HepG2 (cell line): ENCODE results near the gene HIVEP2. TPM values are rescaled to one million over a fixed set of nuclear protein-coding genes. Genes with fewer than 3 reads are reported as not detected.

Source experiments
- ATAC-seq: fragments of 200-7000 bp; cut with Tn5 transposase; 3 replicates; pipeline ENCODE4 v1.9.1; 2020; ENCODE audit warnings: mild to moderate bottlenecking, moderate library complexity
- BruUV-seq: library from RNA; stranded (reverse); fragments of 400-500 nt; replicated peaks from 2 replicates; lab custom pipeline; 2021; lab: Mats Ljungman, UMichigan
- CTCF ChIA-PET: fragments of 300-600 bp; formaldehyde crosslinking; extraction: SDS; loops from one replicate; lab custom pipeline; 2021; ENCODE audit warnings: low total read pairs, inconsistent platforms, low intra/inter-chr PET ratio; lab: Yijun Ruan, JAX
- POLR2A ChIA-PET: fragments of 350-600 bp; sonication (Branson Sonifier 250); formaldehyde crosslinking; loops from one replicate; lab custom pipeline; 2020; ENCODE audit warnings: antibody characterized with exemption, inconsistent platforms; lab: Yijun Ruan, JAX
- DNase-seq: peaks from one replicate; pipeline ENCODE4 v3.0.0-alpha.2; 2015; ENCODE audit warnings: low spot score
- FAIRE-seq: peaks from 3 replicates; lab custom pipeline; 2011; peaks lifted over from hg19 to GRCh38; lab: Jason Lieb, UNC
- H2AFZ ChIP-seq: one replicate; pipeline ENCODE4 v1.6.1; 2011; ENCODE audit warnings: low read length, inconsistent platforms
- H3K27ac ChIP-seq: fragments of 300-600 bp; 3 replicates; pipeline ENCODE4 v1.8.0; 2011; ENCODE audit warnings: mixed run types, mild to moderate bottlenecking, mixed read lengths, low read length, inconsistent platforms; ENCODE audit not compliant: insufficient read depth; ENCODE audit errors: extremely low read length
- H3K27me3 ChIP-seq, 2 experiments: fragments of 200-600 bp in 1 of 2; 2 replicates in 1 of 2; 3 replicates in 1 of 2; pipeline versions ENCODE4 v1.6.0 to v1.8.0; 2011; ENCODE audit warnings: low read length in 2 of 2, mild to moderate bottlenecking in 2 of 2, moderate library complexity in 2 of 2, inconsistent platforms in 1 of 2; ENCODE audit not compliant: insufficient read depth in 2 of 2, control insufficient read depth in 1 of 2
- H3K36me3 ChIP-seq, 2 experiments: fragments of 200-600 bp in 1 of 2; replicated peaks in 1 of 2; 2 replicates in 1 of 2; 3 replicates in 1 of 2; pipeline versions ENCODE4 v1.5.1 to v1.8.0; 2011; ENCODE audit warnings: low read length in 2 of 2, inconsistent platforms in 1 of 2; ENCODE audit not compliant: insufficient read depth in 2 of 2, control insufficient read depth in 1 of 2
- H3K4me1 ChIP-seq: 2 replicates; pipeline ENCODE4 v1.5.1; 2012; ENCODE audit warnings: low read length, inconsistent platforms; ENCODE audit not compliant: insufficient read depth
- H3K4me2 ChIP-seq: 2 replicates; pipeline ENCODE4 v1.6.0; 2011; ENCODE audit warnings: low read depth, low read length, inconsistent platforms
- H3K4me3 ChIP-seq, 3 experiments: fragments of 200-600 bp in 1 of 3; sonication (generic), shearing (Covaris generic) in 1 of 3; replicated peaks in 1 of 3; 2 replicates each; pipeline ENCODE4 v1.5.1; 2011 to 2016; ENCODE audit warnings: low read length in 3 of 3, inconsistent platforms in 2 of 3, low read depth in 2 of 3, mild to moderate bottlenecking in 2 of 3, control low read depth in 1 of 3, mixed read lengths in 1 of 3; ENCODE audit not compliant: insufficient read depth in 1 of 3
- H3K79me2 ChIP-seq: one replicate; pipeline ENCODE4 v1.6.1; 2011; ENCODE audit warnings: low read length, inconsistent platforms; ENCODE audit not compliant: insufficient read depth
- H3K9ac ChIP-seq: 2 replicates; pipeline ENCODE4 v1.6.0; 2011; ENCODE audit warnings: mild to moderate bottlenecking, low read depth, low read length, inconsistent platforms; ENCODE audit not compliant: insufficient read depth
- H3K9me3 ChIP-seq: 2 replicates; pipeline ENCODE4 v1.5.1; 2012; ENCODE audit warnings: mild to moderate bottlenecking, low read length
- H4K20me1 ChIP-seq: 2 replicates; pipeline ENCODE4 v1.6.0; 2011; ENCODE audit warnings: inconsistent platforms, mild to moderate bottlenecking, low read length, moderate library complexity; ENCODE audit not compliant: insufficient read depth
- CREB1 ChIP-seq, 2 experiments: fragments of 450-650 bp in 1 of 2; IDR thresholded peaks; 2 replicates each; pipeline ENCODE4 v1.6.1; 2016 to 2017; ENCODE audit warnings: control low read depth in 1 of 2, mild to moderate bottlenecking in 1 of 2, missing compliant biosample characterization in 1 of 2, missing genetic modification characterization in 1 of 2
- ELF3 ChIP-seq: IDR thresholded peaks from 2 replicates; pipeline ENCODE4 v1.6.1; 2016; ENCODE audit warnings: missing genetic modification reagents, missing compliant biosample characterization
- GABPA ChIP-seq, 2 experiments: IDR thresholded peaks; 2 replicates each; pipeline ENCODE4 v1.6.1; 2011 to 2016; ENCODE audit warnings: low read depth in 2 of 2, low read length in 1 of 2, missing biosample characterization in 1 of 2, missing genetic modification characterization in 1 of 2
- ISX ChIP-seq: sonication (generic); formaldehyde crosslinking; conservative IDR thresholded peaks from 2 replicates; pipeline ENCODE4 v1.5.0; 2020; ENCODE audit warnings: missing genetic modification reagents
- NR1H2 ChIP-seq: sonication (generic); formaldehyde crosslinking; IDR thresholded peaks from 2 replicates; pipeline ENCODE4 v1.8.1; 2022; ENCODE audit warnings: low read depth, missing genetic modification reagents, borderline replicate concordance
- RFXAP ChIP-seq: sonication (generic); formaldehyde crosslinking; IDR thresholded peaks from 2 replicates; pipeline ENCODE4 v1.4.0; 2020; ENCODE audit warnings: missing genetic modification reagents, borderline replicate concordance
- RXRA ChIP-seq: sonication (generic); formaldehyde crosslinking; IDR thresholded peaks from 2 replicates; pipeline ENCODE4 v1.5.1; 2020; ENCODE audit warnings: missing genetic modification reagents
- ZC3H13 ChIP-seq: sonication (generic); formaldehyde crosslinking; IDR thresholded peaks from 2 replicates; pipeline ENCODE4 v1.8.1; 2023; ENCODE audit warnings: mild to moderate bottlenecking, missing genetic modification reagents, moderate library complexity
- ZIK1 ChIP-seq: sonication (generic); formaldehyde crosslinking; IDR thresholded peaks from 2 replicates; pipeline ENCODE4 v1.5.0; 2020; ENCODE audit warnings: mild to moderate bottlenecking, low read depth, missing genetic modification reagents, borderline replicate concordance
- ZNF674 ChIP-seq: sonication (generic); formaldehyde crosslinking; IDR thresholded peaks from 2 replicates; pipeline ENCODE4 v1.5.0; 2020; ENCODE audit warnings: low read depth, mild to moderate bottlenecking, missing genetic modification reagents
- ZNF878 ChIP-seq: sonication (generic); formaldehyde crosslinking; IDR thresholded peaks from 2 replicates; pipeline ENCODE4 v1.8.1; 2023; ENCODE audit warnings: mild to moderate bottlenecking, missing genetic modification reagents, moderate library complexity
- WGBS: methylation state at CpG from one replicate; pipeline ENCODE4 v1.1.6; 2017; ENCODE audit warnings: low lambda C conversion rate; 5-methylcytosine and 5-hydroxymethylcytosine counted together
- in situ Hi-C: cut with HindIII; loops from 2 replicates; pipeline ENCODE4 v1.10.0; 2017; ENCODE audit warnings: low pct_unique_long_range_greater_than_20kb; ENCODE audit not compliant: extremely low pct_ligation_motif_present
- intact Hi-C: fragments of 100-400 bp; cut with micrococcal nuclease; formaldehyde crosslinking; loops from one replicate; pipeline ENCODE4 v1.10.0; 2022; ENCODE audit not compliant: unreplicated experiment
- polyA plus RNA-seq, 8 experiments: library from polyadenylated mRNA; depleted of rRNA in 3 of 8; stranded (reverse) in 7 of 8; unstranded in 1 of 8; fragments of >200 nt; fragmentation: Illumina TruSeq in 4 of 8; extraction: Trizol in 4 of 8; gene quantifications; 2 replicates each; pipeline versions ENCODE4 v1.2.1 to v1.2.3, GENCODE V29; 2011 to 2016; ENCODE audit warnings: low read depth in 4 of 8, missing spikeins in 1 of 8, mixed read lengths in 1 of 8; ENCODE audit not compliant: insufficient read depth in 1 of 8
- total RNA-seq, 5 experiments: library from RNA; depleted of rRNA; stranded (reverse); fragments of >200 nt; fragmentation: Illumina TruSeq; extraction: Trizol; gene quantifications; 2 replicates each; pipeline ENCODE4 v1.2.3, GENCODE V29; 2016; ENCODE audit warnings: low read depth in 1 of 5
- TF ChIP-seq, protein P1 (sequence below): sonication (generic); formaldehyde crosslinking; IDR thresholded peaks from 2 replicates; pipeline ENCODE4 v1.5.0; 2020; ENCODE audit warnings: mild to moderate bottlenecking, missing genetic modification reagents
- TF ChIP-seq, protein P2 (sequence below): sonication (generic); formaldehyde crosslinking; IDR thresholded peaks from 2 replicates; pipeline ENCODE4 v1.4.0; 2020; ENCODE audit warnings: missing genetic modification reagents
- TF ChIP-seq, protein P3 (sequence below): sonication (generic); formaldehyde crosslinking; IDR thresholded peaks from 2 replicates; pipeline ENCODE4 v1.4.0; 2020; ENCODE audit warnings: missing genetic modification reagents
- TF ChIP-seq, protein P4 (sequence below): sonication (generic); formaldehyde crosslinking; IDR thresholded peaks from 2 replicates; pipeline ENCODE4 v1.5.1; 2020; ENCODE audit warnings: mild to moderate bottlenecking, missing genetic modification reagents, moderate library complexity
- TF ChIP-seq, protein P5 (sequence below): IDR thresholded peaks from 2 replicates; pipeline ENCODE4 v1.6.1; 2018; ENCODE audit warnings: missing genetic modification reagents, mild to moderate bottlenecking, missing compliant biosample characterization

The HIVEP2 gene
- total and polyA plus RNA-seq, 2 of the 13 experiments (the other 11 are each of a cell fraction or from before 2014, with no cell fraction given) = 3.4 to 12.9 TPM

DNA sequence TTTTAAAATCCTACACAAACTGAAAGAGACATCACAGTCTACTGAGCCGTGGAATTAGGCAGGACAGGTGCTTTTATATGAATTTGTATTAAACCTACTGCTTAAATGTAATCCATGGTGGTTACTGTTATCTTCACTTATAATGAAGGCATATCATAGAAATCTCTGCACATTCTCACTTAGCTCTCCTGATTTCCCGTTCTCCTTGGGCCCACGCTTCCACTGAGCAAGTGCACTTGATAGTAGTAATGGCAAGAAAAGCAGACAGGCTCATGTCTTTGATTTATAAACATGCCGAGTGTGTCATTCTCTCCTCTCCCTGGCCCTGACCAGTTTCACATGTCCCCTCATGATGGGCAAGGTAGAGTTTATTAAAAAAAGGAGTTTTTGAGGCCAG lies 186.3 kb downstream of the HIVEP2 start:
- Histone ChIP-seq H3K27ac (no peak overlapping the region), H3K4me1 (no peaks in the 10 kb centered on the region), H3K9ac (no peak overlapping the region), H3K36me3 (peaks cover 6 to 21% of the 10 kb centered on the region in 2 experiments; a peak in 4 of 5 replicates), H3K79me2 (no peaks in the 10 kb centered on the region), H2AFZ (no peak overlapping the region), H3K27me3 (no peaks in the 10 kb centered on the region), H3K4me3 (no peak overlapping the region), H3K4me2 (no peak overlapping the region), H4K20me1 (no peaks in the 10 kb centered on the region), H3K9me3 (no peaks in the 10 kb centered on the region)
- TF ChIP-seq ZC3H13 (CRISPR knock-in tag) (no peak), ELF3 (CRISPR knock-in tag) (no peak), RFXAP (CRISPR knock-in tag) (no peak), CREB1 (IDR thresholded peaks at IDR 0.05) (no peak), CREB1 (CRISPR knock-in tag; IDR thresholded peaks at IDR 0.05) (no peak), ISX (CRISPR knock-in tag) (no peak), GABPA (IDR thresholded peaks at IDR 0.05; ENCODE audit: low read depth, low read length) (no peak), GABPA (CRISPR knock-in tag; IDR thresholded peaks at IDR 0.05; ENCODE audit: low read depth) (no peak), ZNF878 (CRISPR knock-in tag) (no peak), ZIK1 (CRISPR knock-in tag) (no peak), ZNF674 (no peak), RXRA (CRISPR knock-in tag) (no peak), NR1H2 (no peak)
- TF ChIP-seq, protein P1, sequence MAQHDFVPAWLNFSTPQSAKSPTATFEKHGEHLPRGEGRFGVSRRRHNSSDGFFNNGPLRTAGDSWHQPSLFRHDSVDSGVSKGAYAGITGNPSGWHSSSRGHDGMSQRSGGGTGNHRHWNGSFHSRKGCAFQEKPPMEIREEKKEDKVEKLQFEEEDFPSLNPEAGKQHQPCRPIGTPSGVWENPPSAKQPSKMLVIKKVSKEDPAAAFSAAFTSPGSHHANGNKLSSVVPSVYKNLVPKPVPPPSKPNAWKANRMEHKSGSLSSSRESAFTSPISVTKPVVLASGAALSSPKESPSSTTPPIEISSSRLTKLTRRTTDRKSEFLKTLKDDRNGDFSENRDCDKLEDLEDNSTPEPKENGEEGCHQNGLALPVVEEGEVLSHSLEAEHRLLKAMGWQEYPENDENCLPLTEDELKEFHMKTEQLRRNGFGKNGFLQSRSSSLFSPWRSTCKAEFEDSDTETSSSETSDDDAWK = no peak
- TF ChIP-seq, protein P2, sequence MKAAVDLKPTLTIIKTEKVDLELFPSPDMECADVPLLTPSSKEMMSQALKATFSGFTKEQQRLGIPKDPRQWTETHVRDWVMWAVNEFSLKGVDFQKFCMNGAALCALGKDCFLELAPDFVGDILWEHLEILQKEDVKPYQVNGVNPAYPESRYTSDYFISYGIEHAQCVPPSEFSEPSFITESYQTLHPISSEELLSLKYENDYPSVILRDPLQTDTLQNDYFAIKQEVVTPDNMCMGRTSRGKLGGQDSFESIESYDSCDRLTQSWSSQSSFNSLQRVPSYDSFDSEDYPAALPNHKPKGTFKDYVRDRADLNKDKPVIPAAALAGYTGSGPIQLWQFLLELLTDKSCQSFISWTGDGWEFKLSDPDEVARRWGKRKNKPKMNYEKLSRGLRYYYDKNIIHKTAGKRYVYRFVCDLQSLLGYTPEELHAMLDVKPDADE (CRISPR knock-in tag) = no peak
- TF ChIP-seq, protein P3, sequence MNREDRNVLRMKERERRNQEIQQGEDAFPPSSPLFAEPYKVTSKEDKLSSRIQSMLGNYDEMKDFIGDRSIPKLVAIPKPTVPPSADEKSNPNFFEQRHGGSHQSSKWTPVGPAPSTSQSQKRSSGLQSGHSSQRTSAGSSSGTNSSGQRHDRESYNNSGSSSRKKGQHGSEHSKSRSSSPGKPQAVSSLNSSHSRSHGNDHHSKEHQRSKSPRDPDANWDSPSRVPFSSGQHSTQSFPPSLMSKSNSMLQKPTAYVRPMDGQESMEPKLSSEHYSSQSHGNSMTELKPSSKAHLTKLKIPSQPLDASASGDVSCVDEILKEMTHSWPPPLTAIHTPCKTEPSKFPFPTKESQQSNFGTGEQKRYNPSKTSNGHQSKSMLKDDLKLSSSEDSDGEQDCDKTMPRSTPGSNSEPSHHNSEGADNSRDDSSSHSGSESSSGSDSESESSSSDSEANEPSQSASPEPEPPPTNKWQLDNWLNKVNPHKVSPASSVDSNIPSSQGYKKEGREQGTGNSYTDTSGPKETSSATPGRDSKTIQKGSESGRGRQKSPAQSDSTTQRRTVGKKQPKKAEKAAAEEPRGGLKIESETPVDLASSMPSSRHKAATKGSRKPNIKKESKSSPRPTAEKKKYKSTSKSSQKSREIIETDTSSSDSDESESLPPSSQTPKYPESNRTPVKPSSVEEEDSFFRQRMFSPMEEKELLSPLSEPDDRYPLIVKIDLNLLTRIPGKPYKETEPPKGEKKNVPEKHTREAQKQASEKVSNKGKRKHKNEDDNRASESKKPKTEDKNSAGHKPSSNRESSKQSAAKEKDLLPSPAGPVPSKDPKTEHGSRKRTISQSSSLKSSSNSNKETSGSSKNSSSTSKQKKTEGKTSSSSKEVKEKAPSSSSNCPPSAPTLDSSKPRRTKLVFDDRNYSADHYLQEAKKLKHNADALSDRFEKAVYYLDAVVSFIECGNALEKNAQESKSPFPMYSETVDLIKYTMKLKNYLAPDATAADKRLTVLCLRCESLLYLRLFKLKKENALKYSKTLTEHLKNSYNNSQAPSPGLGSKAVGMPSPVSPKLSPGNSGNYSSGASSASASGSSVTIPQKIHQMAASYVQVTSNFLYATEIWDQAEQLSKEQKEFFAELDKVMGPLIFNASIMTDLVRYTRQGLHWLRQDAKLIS (CRISPR knock-in tag) = no peak
- TF ChIP-seq, protein P4, sequence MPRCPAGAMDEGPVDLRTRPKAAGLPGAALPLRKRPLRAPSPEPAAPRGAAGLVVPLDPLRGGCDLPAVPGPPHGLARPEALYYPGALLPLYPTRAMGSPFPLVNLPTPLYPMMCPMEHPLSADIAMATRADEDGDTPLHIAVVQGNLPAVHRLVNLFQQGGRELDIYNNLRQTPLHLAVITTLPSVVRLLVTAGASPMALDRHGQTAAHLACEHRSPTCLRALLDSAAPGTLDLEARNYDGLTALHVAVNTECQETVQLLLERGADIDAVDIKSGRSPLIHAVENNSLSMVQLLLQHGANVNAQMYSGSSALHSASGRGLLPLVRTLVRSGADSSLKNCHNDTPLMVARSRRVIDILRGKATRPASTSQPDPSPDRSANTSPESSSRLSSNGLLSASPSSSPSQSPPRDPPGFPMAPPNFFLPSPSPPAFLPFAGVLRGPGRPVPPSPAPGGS (CRISPR knock-in tag) = no peak
- TF ChIP-seq, protein P5, sequence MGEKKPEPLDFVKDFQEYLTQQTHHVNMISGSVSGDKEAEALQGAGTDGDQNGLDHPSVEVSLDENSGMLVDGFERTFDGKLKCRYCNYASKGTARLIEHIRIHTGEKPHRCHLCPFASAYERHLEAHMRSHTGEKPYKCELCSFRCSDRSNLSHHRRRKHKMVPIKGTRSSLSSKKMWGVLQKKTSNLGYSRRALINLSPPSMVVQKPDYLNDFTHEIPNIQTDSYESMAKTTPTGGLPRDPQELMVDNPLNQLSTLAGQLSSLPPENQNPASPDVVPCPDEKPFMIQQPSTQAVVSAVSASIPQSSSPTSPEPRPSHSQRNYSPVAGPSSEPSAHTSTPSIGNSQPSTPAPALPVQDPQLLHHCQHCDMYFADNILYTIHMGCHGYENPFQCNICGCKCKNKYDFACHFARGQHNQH (CRISPR knock-in tag) = no peak
- in situ Hi-C loops (no loop called here), intact Hi-C loops (no loop called here)
- POLR2A ChIA-PET = no interaction called here
- 94% methylated on average over 4 of the region's 4 CpGs for WGBS
- DNase-seq (no peak), FAIRE-seq (no peak), ATAC-seq (no peak)
- CTCF ChIA-PET = no interaction called here
- BruUV-seq = no TSS peak
